Small intestine (tissue), 7 donors: ENCODE data around the gene TUBA8. TPM values are rescaled to one million over a fixed set of nuclear protein-coding genes. Genes with fewer than 3 reads are reported as not detected.
"Not testable (repeated sequence)": the region's sequence is repeated elsewhere in the genome, so short reads cannot be mapped to it uniquely, and the experiment has no call there.

ENCODE experiments used
- DNase-seq, 2 donors: peaks; one replicate each; pipeline versions ENCODE4 v3.0.0 to v3.0.0-alpha.2; 2013
- FAIRE-seq: peaks from 2 replicates; lab custom pipeline; 2012; peaks lifted over from hg19 to GRCh38; lab: Jason Lieb, UNC
- H3K27ac ChIP-seq, 3 donors: one replicate each; pipeline ENCODE4 v1.5.1; 2013; ENCODE audit warnings: low read length in 2 of 3, mild to moderate bottlenecking in 2 of 3, control low read depth in 1 of 3, inconsistent platforms in 1 of 3, low read depth in 1 of 3, moderate library complexity in 1 of 3
- H3K27me3 ChIP-seq, 3 donors: one replicate each; pipeline ENCODE4 v1.6.1; 2013; ENCODE audit warnings: low read length in 3 of 3, inconsistent platforms in 1 of 3; ENCODE audit not compliant: control insufficient read depth in 3 of 3, insufficient read depth in 3 of 3
- H3K36me3 ChIP-seq, 3 donors: one replicate each; pipeline ENCODE4 v1.6.1; 2013; ENCODE audit warnings: low read length in 3 of 3, inconsistent platforms in 1 of 3, low read depth in 1 of 3, mild to moderate bottlenecking in 1 of 3, moderate library complexity in 1 of 3; ENCODE audit not compliant: control insufficient read depth in 3 of 3, insufficient read depth in 2 of 3
- H3K4me1 ChIP-seq, 3 donors: one replicate each; pipeline ENCODE4 v1.6.1; 2013; ENCODE audit warnings: low read length in 2 of 3, inconsistent platforms in 1 of 3, low read depth in 1 of 3, mild to moderate bottlenecking in 1 of 3, moderate library complexity in 1 of 3; ENCODE audit not compliant: control insufficient read depth in 3 of 3, insufficient read depth in 2 of 3
- H3K4me3 ChIP-seq, 3 donors: one replicate each; pipeline ENCODE4 v1.5.1; 2013; ENCODE audit warnings: low read length in 3 of 3, control low read depth in 1 of 3, inconsistent platforms in 1 of 3, low read depth in 1 of 3, mild to moderate bottlenecking in 1 of 3, moderate library complexity in 1 of 3
- H3K9me3 ChIP-seq, 2 donors: one replicate each; pipeline ENCODE4 v1.6.1; 2013; ENCODE audit warnings: low read depth in 1 of 2, low read length in 1 of 2; ENCODE audit not compliant: control insufficient read depth in 2 of 2, insufficient read depth in 1 of 2
- WGBS, 3 donors: extraction: QIAGEN DNeasy Blood & Tissue Kit; methylation state at CpG; one replicate each; pipeline ENCODE4 v1.1.7; 2013; 5-methylcytosine and 5-hydroxymethylcytosine counted together
- polyA plus RNA-seq, 4 donors: library from polyadenylated mRNA; stranded (reverse) in 3 of 4; unstranded in 1 of 4; fragments of 200-250 nt in 3 of 4; fragments of 120-200 nt in 1 of 4; gene quantifications; one replicate each; pipeline versions ENCODE4 v1.2.1 to v1.2.3, GENCODE V29; 2013
- donor health status: healthy with polysubstance abuse.
- donor health status: control.
- donor health status: control.
- donor health status: Bipolar disorder and iron deficiency.
- donor health status: healthy.

Gene TUBA8
- polyA plus RNA-seq, 4 donors = 1.6 to 5.8 (median 4.5) TPM

- Histone ChIP-seq H3K27me3 (no peaks in the 10 kb centered on the region), H3K4me1 (peaks cover 0 to 73% (median 5%) of the 10 kb centered on the region in 3 donors), H3K36me3 (no peaks in the 10 kb centered on the region), H3K4me3 (no peak overlapping the region), H3K27ac (peak overlapping the region in 2 of 3 donors; percentile 59 to 75), H3K9me3 (no peaks in the 10 kb centered on the region)
- no peak for DNase-seq
- 60 to 68% (median 67%) methylated on average over 14 of the region's 14 CpGs for WGBS, 3 donors
- no peak for FAIRE-seq
These were observed 42.9 kb upstream of the TUBA8 start for GRCh38 chr22:18067548-18068341.

GRCh38 chr22:18068381-18068988, 42.1 kb upstream of the TUBA8 start:
- Histone ChIP-seq H3K9me3 (no peaks in the 10 kb centered on the region), H3K27me3 (no peaks in the 10 kb centered on the region), H3K4me1 (peaks cover 0 to 70% (median 4%) of the 10 kb centered on the region in 3 donors), H3K36me3 (no peaks in the 10 kb centered on the region), H3K27ac (peak overlapping the region in 2 of 3 donors; percentile 56 to 75), H3K4me3 (no peak overlapping the region)
- DNase-seq (no peak), FAIRE-seq (no peak)
- 72 to 86% (median 78%) methylated on average over 3 of the region's 3 CpGs for WGBS, 3 donors

GRCh38 chr22:18069041-18069440, 41.6 kb upstream of the TUBA8 start:
- WGBS, 3 donors = 10 to 59% (median 29%) methylated on average over 2 of the region's 2 CpGs
- H3K36me3 ChIP-seq = no peaks in the 10 kb centered on the region
- no peaks in the 10 kb centered on the region for H3K9me3 ChIP-seq
- peak; percentile 79 to 80 for DNase-seq
- H3K27ac ChIP-seq = peak overlapping the region in 2 of 3 donors; percentile 25 to 75
- no peak overlapping the region for H3K4me3 ChIP-seq
- H3K27me3 ChIP-seq = no peaks in the 10 kb centered on the region
- FAIRE-seq = no peak
- H3K4me1 ChIP-seq = peaks cover 0 to 70% (median 4%) of the 10 kb centered on the region in 3 donors

- H3K27ac ChIP-seq = peak overlapping the region in 1 of 3 donors; percentile 82
- H3K4me3 ChIP-seq = no peak overlapping the region
- no peak for FAIRE-seq
- no peaks in the 10 kb centered on the region for H3K36me3 ChIP-seq
- DNase-seq = no peak
- peaks cover 0 to 65% (median 3%) of the 10 kb centered on the region in 3 donors for H3K4me1 ChIP-seq
- no peaks in the 10 kb centered on the region for H3K9me3 ChIP-seq
- H3K27me3 ChIP-seq = no peaks in the 10 kb centered on the region
- 91 to 94% (median 93%) methylated on average over 4 of the region's 4 CpGs for WGBS, 3 donors
These were observed 40.6 kb upstream of the TUBA8 start for GRCh38 chr22:18070041-18070440.

- FAIRE-seq = no peak
- H3K9me3 ChIP-seq = no peaks in the 10 kb centered on the region
- DNase-seq = peak; percentile 72 to 86
- WGBS, 3 donors = 53 to 74% (median 67%) methylated on average over 14 of the region's 14 CpGs
- peaks cover 0 to 59% (median 1%) of the 10 kb centered on the region in 3 donors for H3K4me1 ChIP-seq
- peak overlapping the region in 2 of 3 donors; percentile 41 to 82 for H3K27ac ChIP-seq
- no peaks in the 10 kb centered on the region for H3K36me3 ChIP-seq
- H3K4me3 ChIP-seq = no peak overlapping the region
- no peaks in the 10 kb centered on the region for H3K27me3 ChIP-seq
These were observed 39.9 kb upstream of the TUBA8 start for GRCh38 chr22:18070556-18071306.

GRCh38 chr22:18071307-18071967, 39.2 kb upstream of the TUBA8 start:
- H3K27me3 ChIP-seq, H3K9me3 ChIP-seq, H3K36me3 ChIP-seq, FAIRE-seq, H3K4me3 ChIP-seq, DNase-seq: not testable (repeated sequence)
- H3K4me1 ChIP-seq = peaks cover 0 to 56% (median 0%) of the 10 kb centered on the region in 3 donors
- 84 to 89% (median 87%) methylated on average over 7 of the region's 7 CpGs for WGBS, 3 donors
- peak overlapping the region in 1 of 3 donors; percentile 82 for H3K27ac ChIP-seq

- WGBS, 3 donors = 33 to 54% (median 53%) methylated on average over 1 of the region's 1 CpG
- no peak for DNase-seq
- Histone ChIP-seq H3K4me1 (peaks cover 0 to 55% (median 0%) of the 10 kb centered on the region in 3 donors), H3K27me3 (no peaks in the 10 kb centered on the region), H3K27ac (no peak overlapping the region), H3K36me3 (no peaks in the 10 kb centered on the region), H3K4me3 (no peak overlapping the region), H3K9me3 (no peaks in the 10 kb centered on the region)
- no peak for FAIRE-seq
These were observed 38.7 kb upstream of the TUBA8 start for GRCh38 chr22:18071968-18072310.

- WGBS, 3 donors = 57 to 76% (median 72%) methylated on average over 2 of the region's 2 CpGs
- no peak overlapping the region for H3K4me3 ChIP-seq
- no peaks in the 10 kb centered on the region for H3K36me3 ChIP-seq
- H3K4me1 ChIP-seq = peaks cover 0 to 41% (median 0%) of the 10 kb centered on the region in 3 donors
- DNase-seq = peak in 1 of 2 donors; percentile 53
- no peaks in the 10 kb centered on the region for H3K27me3 ChIP-seq
- H3K27ac ChIP-seq = no peak overlapping the region
- FAIRE-seq = no peak
- no peaks in the 10 kb centered on the region for H3K9me3 ChIP-seq
These were observed 37.1 kb upstream of the TUBA8 start for GRCh38 chr22:18073467-18073866.
